Measurements from ENCODE around the gene WDR3.

DNA sequence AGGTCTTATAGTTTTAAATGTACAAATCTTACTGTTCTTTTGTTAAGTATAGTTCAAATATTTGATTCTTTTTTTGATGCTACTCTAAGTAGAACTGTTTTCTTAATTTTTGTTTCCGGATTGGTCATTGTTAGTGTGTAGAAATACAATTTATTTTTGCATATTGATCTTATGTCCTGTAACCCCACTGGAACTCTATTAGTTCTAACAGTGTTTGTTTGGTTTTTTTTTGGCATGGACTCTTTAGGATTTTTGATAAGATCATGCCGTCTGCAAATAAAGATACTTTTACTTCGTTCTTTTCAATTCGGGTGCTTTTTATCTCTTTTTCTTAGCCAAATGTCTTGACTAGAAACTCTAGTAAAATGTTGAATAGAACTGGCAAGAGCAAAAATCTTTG is 26.6 kb upstream of the WDR3 start:
- no peak for TF ChIP-seq CTCF (IDR thresholded peaks at IDR 0.05 in 4 of 5, conservative IDR thresholded peaks at IDR 0.05 in 1 of 5)
- no peak for TF ChIP-seq POLR2A (IDR thresholded peaks at IDR 0.05)

All from gastrocnemius medialis (tissue), 4 donors.